K562 (cell line): Measurements from ENCODE around the gene ZNF90. TPM values are rescaled to one million over a fixed set of nuclear protein-coding genes. Genes with fewer than 3 reads are reported as not detected.

ENCODE experiments used
- ATAC-seq: fragments of 200-7000 bp; cut with Tn5 transposase; 3 replicates; pipeline ENCODE4 v1.9.1; 2020; ENCODE audit warnings: moderate library complexity
- BruUV-seq: library from RNA; stranded (reverse); fragments of 400-500 nt; replicated peaks from 2 replicates; lab custom pipeline; 2021; lab: Mats Ljungman, UMichigan
- CTCF ChIA-PET: fragments of 300-600 bp; formaldehyde crosslinking; extraction: SDS; loops from one replicate; lab custom pipeline; 2021; ENCODE audit warnings: low intra/inter-chr PET ratio; lab: Yijun Ruan, JAX
- POLR2A ChIA-PET: fragments of 300-600, 350-650 bp; sonication (Branson Sonifier 250); formaldehyde crosslinking; extraction: SDS; loops from one replicate; lab custom pipeline; 2021; ENCODE audit warnings: antibody characterized with exemption, inconsistent platforms; lab: Yijun Ruan, JAX
- DNase-seq, 4 experiments: peaks; one replicate each; pipeline versions ENCODE4 v3.0.0 to v3.0.0-alpha.2; 2011 to 2018; ENCODE audit warnings: low spot score in 3 of 4, mixed read lengths in 3 of 4; ENCODE audit errors: extremely low read depth in 1 of 4
- FAIRE-seq: peaks from 2 replicates; lab custom pipeline; 2011; peaks lifted over from hg19 to GRCh38; lab: Jason Lieb, UNC
- H2AFZ ChIP-seq: 2 replicates; pipeline ENCODE4 v1.6.0; 2011; ENCODE audit warnings: low read depth, low read length, control low read depth, inconsistent platforms
- H3K27ac ChIP-seq: fragments of 200-600 bp; 3 replicates; pipeline ENCODE4 v1.8.0; 2011; ENCODE audit warnings: low read depth, mild to moderate bottlenecking, control low read depth, inconsistent platforms, low read length, moderate library complexity, mixed read lengths; ENCODE audit errors: extremely low read depth
- H3K27me3 ChIP-seq, 2 experiments: fragments of 300-600 bp in 1 of 2; 2 replicates in 1 of 2; 3 replicates in 1 of 2; pipeline versions ENCODE4 v1.6.0 to v1.8.0; 2011; ENCODE audit warnings: inconsistent platforms in 2 of 2, low read length in 2 of 2, mild to moderate bottlenecking in 1 of 2, mixed read lengths in 1 of 2, moderate library complexity in 1 of 2; ENCODE audit not compliant: control insufficient read depth in 2 of 2, insufficient read depth in 2 of 2
- H3K36me3 ChIP-seq: fragments of 300-600 bp; 3 replicates; pipeline ENCODE4 v1.8.0; 2011; ENCODE audit warnings: mild to moderate bottlenecking, low read length, inconsistent platforms; ENCODE audit not compliant: control insufficient read depth, insufficient read depth
- H3K4me1 ChIP-seq, 2 experiments: fragments of 200-600 bp in 1 of 2; replicated peaks in 1 of 2; 2 replicates in 1 of 2; 3 replicates in 1 of 2; pipeline versions ENCODE4 v1.5.1 to v1.8.0; 2011; ENCODE audit warnings: inconsistent platforms in 2 of 2, low read length in 2 of 2, mild to moderate bottlenecking in 1 of 2, mixed read lengths in 1 of 2, moderate library complexity in 1 of 2; ENCODE audit not compliant: control insufficient read depth in 2 of 2, insufficient read depth in 2 of 2
- H3K4me2 ChIP-seq: 2 replicates; pipeline ENCODE4 v1.6.1; 2011; ENCODE audit warnings: low read length, control low read depth, inconsistent platforms, mixed read lengths; ENCODE audit not compliant: insufficient read depth
- H3K4me3 ChIP-seq: fragments of 200-600 bp; sonication (generic), shearing (Covaris generic); 2 replicates; pipeline ENCODE4 v1.5.1; 2016; ENCODE audit warnings: control low read depth, inconsistent platforms
- H3K79me2 ChIP-seq: fragments of 200-600 bp; 3 replicates; pipeline ENCODE4 v1.8.0; 2011; ENCODE audit warnings: low read length, inconsistent platforms; ENCODE audit not compliant: control insufficient read depth, insufficient read depth
- H3K9ac ChIP-seq, 2 experiments: 2 replicates each; pipeline versions ENCODE4 v1.6.0 to v1.6.1; 2011; ENCODE audit warnings: low read depth in 2 of 2, low read length in 2 of 2, control low read depth in 1 of 2, inconsistent platforms in 1 of 2, mild to moderate bottlenecking in 1 of 2, mixed read lengths in 1 of 2; ENCODE audit not compliant: insufficient read depth in 1 of 2
- H3K9me1 ChIP-seq: one replicate; pipeline ENCODE4 v1.6.0; 2011; ENCODE audit warnings: inconsistent platforms, mild to moderate bottlenecking, low read length, moderate library complexity; ENCODE audit not compliant: control insufficient read depth, insufficient read depth
- H3K9me3 ChIP-seq: replicated peaks from 2 replicates; pipeline ENCODE4 v1.5.1; 2011; ENCODE audit warnings: low read depth, low read length, inconsistent platforms; ENCODE audit not compliant: control insufficient read depth, insufficient read depth
- H4K20me1 ChIP-seq: replicated peaks from 2 replicates; pipeline ENCODE4 v1.6.1; 2011; ENCODE audit warnings: low read length, inconsistent platforms, mixed read lengths; ENCODE audit not compliant: control insufficient read depth, insufficient read depth
- CHD1 ChIP-seq: fragments of 200-600 bp; sonication (generic); IDR thresholded peaks from one replicate; pipeline ENCODE4 v1.6.1; 2012; ENCODE audit warnings: mild to moderate bottlenecking, moderate library complexity, low read length, inconsistent platforms
- CREBBP ChIP-seq: IDR thresholded peaks from one replicate; pipeline ENCODE4 v1.6.1; 2012; ENCODE audit warnings: low read depth, mild to moderate bottlenecking, control low read depth, inconsistent platforms, low read length
- CSDE1 ChIP-seq, 2 experiments: fragments of 450-650 bp; IDR thresholded peaks; 2 replicates each; pipeline ENCODE4 v1.6.1; 2016; ENCODE audit warnings: mild to moderate bottlenecking in 1 of 2
- ETS2 ChIP-seq: IDR thresholded peaks from 2 replicates; pipeline ENCODE4 v1.6.1; 2016; ENCODE audit warnings: borderline replicate concordance, missing genetic modification characterization, mild to moderate bottlenecking, moderate library complexity, missing compliant biosample characterization; ENCODE audit not compliant: poor library complexity, severe bottlenecking
- FOXK1 ChIP-seq: sonication (generic); formaldehyde crosslinking; IDR thresholded peaks from 2 replicates; pipeline ENCODE4 v1.8.0; 2022; ENCODE audit warnings: missing genetic modification reagents, mild to moderate bottlenecking, borderline replicate concordance
- HLTF ChIP-seq: fragments of 450-650 bp; IDR thresholded peaks from 2 replicates; pipeline ENCODE4 v1.6.1; 2016
- JUND ChIP-seq, 2 experiments: IDR thresholded peaks; 2 replicates in 1 of 2; 3 replicates in 1 of 2; pipeline ENCODE4 v1.6.1; 2011; ENCODE audit warnings: borderline replicate concordance in 2 of 2, low read depth in 2 of 2, low read length in 2 of 2, improper control_type of control experiment in 1 of 2, missing biosample characterization in 1 of 2, missing genetic modification characterization in 1 of 2, missing genetic modification reagents in 1 of 2
- MITF ChIP-seq: IDR thresholded peaks from 2 replicates; pipeline ENCODE4 v1.6.1; 2014; ENCODE audit warnings: antibody characterized with exemption
- PCBP2 ChIP-seq: fragments of 200-400 bp; formaldehyde crosslinking; IDR thresholded peaks from 2 replicates; pipeline ENCODE4 v1.6.1; 2018; ENCODE audit warnings: low read length, low read depth, mild to moderate bottlenecking, moderate library complexity; ENCODE audit not compliant: poor library complexity, severe bottlenecking
- TOE1 ChIP-seq, 2 experiments: fragments of 450-650 bp in 1 of 2; sonication (generic) in 1 of 2; formaldehyde crosslinking in 1 of 2; IDR thresholded peaks; 2 replicates each; pipeline versions ENCODE4 v1.7.1 to v1.8.0; 2016 to 2022; ENCODE audit warnings: borderline replicate concordance in 2 of 2, mild to moderate bottlenecking in 2 of 2, antibody characterized with exemption in 1 of 2, inconsistent platforms in 1 of 2, low read depth in 1 of 2, missing genetic modification reagents in 1 of 2, moderate library complexity in 1 of 2
- U2AF1 ChIP-seq: fragments of 200-400 bp; formaldehyde crosslinking; optimal IDR thresholded peaks from 2 replicates; pipeline ENCODE3; 2017; ENCODE audit warnings: mild to moderate bottlenecking, low read depth, low read length, moderate library complexity
- ZC3H8 ChIP-seq: fragments of 450-650 bp; IDR thresholded peaks from 2 replicates; pipeline ENCODE4 v1.6.1; 2017
- ZNF395 ChIP-seq: fragments of 200-800 bp; sonication (Bioruptor generic); IDR thresholded peaks from 2 replicates; pipeline ENCODE4 v1.6.1; 2017; ENCODE audit warnings: missing genetic modification characterization, missing compliant biosample characterization
- ZSCAN32 ChIP-seq: fragments of 450-650 bp; formaldehyde crosslinking; IDR thresholded peaks from 2 replicates; pipeline ENCODE4 v1.4.0; 2020; ENCODE audit warnings: mild to moderate bottlenecking, moderate library complexity
- WGBS: fragments of 100-300 bp; shearing (Covaris generic); methylation state at CpG from one replicate; pipeline ENCODE4 v1.1.6; 2016; ENCODE audit warnings: low coverage, mixed read lengths; ENCODE audit not compliant: insufficient coverage; ENCODE audit errors: missing lambda C conversion rate; 5-methylcytosine and 5-hydroxymethylcytosine counted together
- in situ Hi-C: fragments of 300-500 bp; cut with MboI; formaldehyde crosslinking; loops from 4 replicates; pipeline ENCODE4 v1.15.0; 2018; ENCODE audit warnings: inconsistent platforms, mixed read lengths
- intact Hi-C: fragments of 100-400 bp; cut with micrococcal nuclease; formaldehyde crosslinking; loops from 2 replicates; pipeline ENCODE4 v1.14.2; 2022
- polyA plus RNA-seq, 8 experiments: library from polyadenylated mRNA; depleted of rRNA in 4 of 8; stranded (reverse) in 5 of 8; unstranded in 3 of 8; fragments of >200 nt; fragmentation: Nextera tagmentation in 2 of 8; fragmentation: Illumina TruSeq in 1 of 8; extraction: Ambion mirVana in 2 of 8; extraction: Trizol in 1 of 8; gene quantifications; 2 replicates each; pipeline versions ENCODE4 v1.2.1 to v1.2.3, GENCODE V29; 2011 to 2014; ENCODE audit warnings: inconsistent platforms in 1 of 8, missing spikeins in 1 of 8
- total RNA-seq, 7 experiments: library from RNA; depleted of rRNA in 6 of 7; stranded (reverse); fragments of >200 nt in 6 of 7; fragmentation: Illumina TruSeq in 2 of 7; extraction: Trizol in 2 of 7; gene quantifications; 2 replicates each; pipeline versions ENCODE4 v1.2.1 to v1.2.3, GENCODE V29; 2011 to 2021; ENCODE audit warnings: low replicate concordance in 1 of 7
- TF ChIP-seq, protein P1 (sequence below): sonication (generic); formaldehyde crosslinking; IDR thresholded peaks from 2 replicates; pipeline ENCODE4 v1.8.1; 2023; ENCODE audit warnings: mild to moderate bottlenecking, missing genetic modification reagents
- TF ChIP-seq, protein P2 (sequence below): fragments of 450-650 bp; IDR thresholded peaks from 2 replicates; pipeline ENCODE4 v1.6.1; 2016; ENCODE audit warnings: missing biosample characterization, missing genetic modification characterization

ZNF90 gene
- total and polyA plus RNA-seq, 9 of the 15 experiments (the other 6 are each of a cell fraction or from before 2014, with no cell fraction given), result 0.20 to 0.89 (median 0.67) TPM; not detected in 1

DNA sequence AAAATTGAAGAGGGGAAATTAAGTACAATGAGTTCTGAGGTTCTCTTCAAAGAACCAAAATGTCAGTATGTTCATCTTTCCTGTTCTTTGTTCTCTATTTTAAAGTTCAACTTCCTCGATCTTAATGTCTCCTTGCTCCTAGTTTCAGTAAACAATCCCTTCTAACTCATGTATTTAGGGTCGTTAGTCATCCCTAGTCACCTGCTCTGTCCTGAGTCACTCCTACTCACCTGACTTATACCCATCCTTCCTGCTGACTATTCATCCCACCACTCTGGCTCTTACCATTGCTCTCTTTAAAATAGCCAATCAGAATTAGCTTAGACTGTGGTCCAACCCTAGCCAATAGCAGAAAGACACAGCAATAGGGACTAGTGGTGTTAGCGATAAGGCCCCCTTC, 24.3 kb downstream of the ZNF90 start:
- H3K27ac ChIP-seq, result no peak overlapping the region
- no peaks in the 10 kb centered on the region for H4K20me1 ChIP-seq
- WGBS, result 0% methylated on average over 3 of the region's 3 CpGs
- H3K4me3 ChIP-seq, result no peak overlapping the region
- no peak for FAIRE-seq
- intact Hi-C loops, result no loop called here
- no TSS peak for BruUV-seq
- TF ChIP-seq ZNF395 (CRISPR knock-in tag), result no peak
- no peak for TF ChIP-seq CHD1
- no peak for TF ChIP-seq PCBP2
- TF ChIP-seq HLTF, result no peak
- no peak for TF ChIP-seq ZC3H8
- TF ChIP-seq, protein P1, sequence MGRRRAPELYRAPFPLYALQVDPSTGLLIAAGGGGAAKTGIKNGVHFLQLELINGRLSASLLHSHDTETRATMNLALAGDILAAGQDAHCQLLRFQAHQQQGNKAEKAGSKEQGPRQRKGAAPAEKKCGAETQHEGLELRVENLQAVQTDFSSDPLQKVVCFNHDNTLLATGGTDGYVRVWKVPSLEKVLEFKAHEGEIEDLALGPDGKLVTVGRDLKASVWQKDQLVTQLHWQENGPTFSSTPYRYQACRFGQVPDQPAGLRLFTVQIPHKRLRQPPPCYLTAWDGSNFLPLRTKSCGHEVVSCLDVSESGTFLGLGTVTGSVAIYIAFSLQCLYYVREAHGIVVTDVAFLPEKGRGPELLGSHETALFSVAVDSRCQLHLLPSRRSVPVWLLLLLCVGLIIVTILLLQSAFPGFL (CRISPR knock-in tag), result no peak
- no peak for TF ChIP-seq TOE1 (IDR thresholded peaks at IDR 0.05; ENCODE audit: borderline replicate concordance)
- TF ChIP-seq TOE1 (CRISPR knock-in tag; IDR thresholded peaks at IDR 0.05; ENCODE audit: borderline replicate concordance, low read depth), result no peak
- TF ChIP-seq FOXK1 (CRISPR knock-in tag), result no peak
- no peak for TF ChIP-seq CREBBP
- TF ChIP-seq MITF, result no peak
- TF ChIP-seq U2AF1, result no peak
- TF ChIP-seq, protein P2, sequence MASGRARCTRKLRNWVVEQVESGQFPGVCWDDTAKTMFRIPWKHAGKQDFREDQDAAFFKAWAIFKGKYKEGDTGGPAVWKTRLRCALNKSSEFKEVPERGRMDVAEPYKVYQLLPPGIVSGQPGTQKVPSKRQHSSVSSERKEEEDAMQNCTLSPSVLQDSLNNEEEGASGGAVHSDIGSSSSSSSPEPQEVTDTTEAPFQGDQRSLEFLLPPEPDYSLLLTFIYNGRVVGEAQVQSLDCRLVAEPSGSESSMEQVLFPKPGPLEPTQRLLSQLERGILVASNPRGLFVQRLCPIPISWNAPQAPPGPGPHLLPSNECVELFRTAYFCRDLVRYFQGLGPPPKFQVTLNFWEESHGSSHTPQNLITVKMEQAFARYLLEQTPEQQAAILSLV (tag), result no peak
- no peak for TF ChIP-seq JUND (IDR thresholded peaks at IDR 0.05; ENCODE audit: borderline replicate concordance, low read depth, low read length)
- no peak for TF ChIP-seq JUND (tag; IDR thresholded peaks at IDR 0.05; ENCODE audit: borderline replicate concordance, low read depth, low read length)
- TF ChIP-seq ETS2 (tag), result no peak
- TF ChIP-seq ZSCAN32 (CRISPR knock-in tag), result no peak
- no peak for TF ChIP-seq CSDE1 (IDR thresholded peaks at IDR 0.05)
- ATAC-seq, result no peak
- H3K79me2 ChIP-seq, result no peaks in the 10 kb centered on the region
- H3K9me3 ChIP-seq, result no peaks in the 10 kb centered on the region
- CTCF ChIA-PET, result no interaction called here
- in situ Hi-C loops, result no loop called here
- H2AFZ ChIP-seq, result no peak overlapping the region
- POLR2A ChIA-PET, result no interaction called here
- H3K4me2 ChIP-seq, result no peak overlapping the region
- H3K9me1 ChIP-seq, result no peaks in the 10 kb centered on the region
- no peak overlapping the region for H3K9ac ChIP-seq
- no peaks in the 10 kb centered on the region for H3K36me3 ChIP-seq
- no peak for DNase-seq
- H3K27me3 ChIP-seq, result no peaks in the 10 kb centered on the region
- H3K4me1 ChIP-seq, result no peaks in the 10 kb centered on the region
